ENCODE data around the gene LONRF2.

DNA sequence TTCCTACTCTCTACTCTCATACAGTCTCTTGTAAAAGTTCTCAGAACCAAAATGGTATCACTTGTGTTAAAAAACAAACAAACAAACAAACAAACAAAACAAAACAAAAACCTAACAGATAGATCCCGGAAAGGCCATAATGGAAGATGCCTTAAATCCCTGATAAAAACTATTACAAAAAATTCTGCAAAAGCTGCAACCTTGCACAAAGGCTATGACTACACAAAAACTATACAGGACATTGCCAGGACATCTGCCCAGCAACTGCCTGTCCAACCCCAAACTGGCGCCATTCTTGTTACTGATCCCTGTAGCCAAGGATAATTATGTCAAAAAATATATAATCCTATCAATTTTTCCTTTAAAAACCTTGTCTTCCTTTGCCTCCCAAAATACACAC lies 36.3 kb upstream of the LONRF2 start:
- TF ChIP-seq POLR2A (IDR thresholded peaks at IDR 0.05) (no peak), POLR2AphosphoS5 (IDR thresholded peaks at IDR 0.05) (no peak)
- TF ChIP-seq, protein P1, sequence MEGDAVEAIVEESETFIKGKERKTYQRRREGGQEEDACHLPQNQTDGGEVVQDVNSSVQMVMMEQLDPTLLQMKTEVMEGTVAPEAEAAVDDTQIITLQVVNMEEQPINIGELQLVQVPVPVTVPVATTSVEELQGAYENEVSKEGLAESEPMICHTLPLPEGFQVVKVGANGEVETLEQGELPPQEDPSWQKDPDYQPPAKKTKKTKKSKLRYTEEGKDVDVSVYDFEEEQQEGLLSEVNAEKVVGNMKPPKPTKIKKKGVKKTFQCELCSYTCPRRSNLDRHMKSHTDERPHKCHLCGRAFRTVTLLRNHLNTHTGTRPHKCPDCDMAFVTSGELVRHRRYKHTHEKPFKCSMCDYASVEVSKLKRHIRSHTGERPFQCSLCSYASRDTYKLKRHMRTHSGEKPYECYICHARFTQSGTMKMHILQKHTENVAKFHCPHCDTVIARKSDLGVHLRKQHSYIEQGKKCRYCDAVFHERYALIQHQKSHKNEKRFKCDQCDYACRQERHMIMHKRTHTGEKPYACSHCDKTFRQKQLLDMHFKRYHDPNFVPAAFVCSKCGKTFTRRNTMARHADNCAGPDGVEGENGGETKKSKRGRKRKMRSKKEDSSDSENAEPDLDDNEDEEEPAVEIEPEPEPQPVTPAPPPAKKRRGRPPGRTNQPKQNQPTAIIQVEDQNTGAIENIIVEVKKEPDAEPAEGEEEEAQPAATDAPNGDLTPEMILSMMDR (IDR thresholded peaks at IDR 0.05), result no peak

Measured in breast epithelium (tissue), 3 donors.